T-cell (primary cell): ENCODE measurements around the gene STAB1. TPM values are rescaled to one million over a fixed set of nuclear protein-coding genes. Genes with fewer than 3 reads are reported as not detected.
"Not testable (repeated sequence)": the region's sequence is repeated elsewhere in the genome, so short reads cannot be mapped to it uniquely, and the experiment has no call there.

ENCODE experiments used
- ATAC-seq, 4 experiments: fragments of 200-7000 bp in 3 of 4; fragments of 150-1000 bp in 1 of 4; cut with Tn5 transposase; replicated peaks in 1 of 4; 1 replicate in 3 of 4; 2 replicates in 1 of 4; pipeline ENCODE4 v1.10.0; 2021; ENCODE audit warnings: moderate library complexity in 3 of 4, mild to moderate bottlenecking in 2 of 4, moderate number of reproducible peaks in 1 of 4
- CTCF ChIA-PET, 2 donors: fragments of 300-600 bp; sonication (Branson Sonifier 250); formaldehyde crosslinking; loops; one replicate each; lab custom pipeline; 2022; ENCODE audit warnings: antibody characterized with exemption in 2 of 2; lab: Charles Lee
- POLR2A ChIA-PET, 2 donors: fragments of 300-600 bp; sonication (Branson Sonifier 250); formaldehyde crosslinking; loops; one replicate each; lab custom pipeline; 2022; ENCODE audit warnings: antibody characterized with exemption in 2 of 2; lab: Charles Lee
- DNase-seq, 35 experiments: peaks; one replicate each; pipeline versions ENCODE4 v3.0.0 to v3.0.0-alpha.2; 2013 to 2023
- H3K27ac ChIP-seq: one replicate; pipeline ENCODE4 v1.5.1; 2013; ENCODE audit warnings: low read length
- H3K27me3 ChIP-seq, 2 experiments: replicated peaks in 1 of 2; 1 replicate in 1 of 2; 2 replicates in 1 of 2; pipeline versions ENCODE4 v1.6.1 to v1.7.0; 2013; ENCODE audit warnings: low read length in 1 of 2, mixed read lengths in 1 of 2; ENCODE audit not compliant: control insufficient read depth in 2 of 2, insufficient read depth in 2 of 2; ENCODE audit errors: extremely low read depth in 1 of 2
- H3K36me3 ChIP-seq, 2 donors: 1 replicate in 1 of 2; 2 replicates in 1 of 2; pipeline versions ENCODE4 v1.6.1 to v1.7.0; 2013; ENCODE audit warnings: low read length in 1 of 2; ENCODE audit not compliant: control insufficient read depth in 2 of 2, insufficient read depth in 1 of 2; ENCODE audit errors: extremely low read depth in 1 of 2
- H3K4me1 ChIP-seq, 2 experiments: 1 replicate in 1 of 2; 2 replicates in 1 of 2; pipeline versions ENCODE4 v1.6.1 to v1.7.0; 2013; ENCODE audit warnings: low read length in 2 of 2, mixed read lengths in 1 of 2; ENCODE audit not compliant: insufficient read depth in 2 of 2, control insufficient read depth in 1 of 2; ENCODE audit errors: extremely low read depth in 1 of 2
- H3K4me3 ChIP-seq, 2 donors: 1 replicate in 1 of 2; 2 replicates in 1 of 2; pipeline versions ENCODE4 v1.5.1 to v1.7.0; 2013; ENCODE audit warnings: mild to moderate bottlenecking in 2 of 2, low read length in 1 of 2, moderate library complexity in 1 of 2; ENCODE audit not compliant: control insufficient read depth in 1 of 2; ENCODE audit errors: extremely low read depth in 1 of 2
- H3K9me3 ChIP-seq: 2 replicates; pipeline ENCODE4 v1.7.0; 2013
- H3K27ac Mint-ChIP-seq, 2 donors: one replicate each; pipeline ENCODE4 v1.8.0; 2020 to 2021; ENCODE audit warnings: mild to moderate bottlenecking in 2 of 2, mixed read lengths in 2 of 2
- H3K27me3 Mint-ChIP-seq, 2 donors: one replicate each; pipeline ENCODE4 v1.8.0; 2021 to 2022; ENCODE audit warnings: mixed read lengths in 2 of 2
- H3K36me3 Mint-ChIP-seq: one replicate; pipeline ENCODE4 v1.8.0; 2021; ENCODE audit warnings: mixed read lengths
- H3K4me1 Mint-ChIP-seq, 3 donors: one replicate each; pipeline ENCODE4 v1.8.0; 2020 to 2022; ENCODE audit warnings: mixed read lengths in 3 of 3, mild to moderate bottlenecking in 1 of 3
- H3K4me3 Mint-ChIP-seq, 3 donors: one replicate each; pipeline ENCODE4 v1.8.0; 2020 to 2022; ENCODE audit warnings: mild to moderate bottlenecking in 3 of 3, mixed read lengths in 3 of 3, moderate library complexity in 3 of 3
- H3K9me3 Mint-ChIP-seq, 3 donors: one replicate each; pipeline ENCODE4 v1.8.0; 2020 to 2022; ENCODE audit warnings: mixed read lengths in 3 of 3
- WGBS: methylation state at CpG from one replicate; pipeline ENCODE4 v1.1.5; 2013; ENCODE audit warnings: missing lambda C conversion rate; ENCODE audit not compliant: insufficient coverage; 5-methylcytosine and 5-hydroxymethylcytosine counted together
- total RNA-seq, 35 experiments: library from RNA in 6 of 35; stranded (reverse) in 6 of 35; fragments of 120-200 nt in 1 of 35; gene quantifications; one replicate each; pipeline versions ENCODE4 v1.2.1 to v1.2.4 and lab custom pipeline; 2013 to 2026

Gene STAB1
- total RNA-seq, 5 donors from 2014 or later (not counting 1 experiment from before 2014, with no cell fraction given), result 0.38 to 2.2 (median 1.7) TPM

DNA sequence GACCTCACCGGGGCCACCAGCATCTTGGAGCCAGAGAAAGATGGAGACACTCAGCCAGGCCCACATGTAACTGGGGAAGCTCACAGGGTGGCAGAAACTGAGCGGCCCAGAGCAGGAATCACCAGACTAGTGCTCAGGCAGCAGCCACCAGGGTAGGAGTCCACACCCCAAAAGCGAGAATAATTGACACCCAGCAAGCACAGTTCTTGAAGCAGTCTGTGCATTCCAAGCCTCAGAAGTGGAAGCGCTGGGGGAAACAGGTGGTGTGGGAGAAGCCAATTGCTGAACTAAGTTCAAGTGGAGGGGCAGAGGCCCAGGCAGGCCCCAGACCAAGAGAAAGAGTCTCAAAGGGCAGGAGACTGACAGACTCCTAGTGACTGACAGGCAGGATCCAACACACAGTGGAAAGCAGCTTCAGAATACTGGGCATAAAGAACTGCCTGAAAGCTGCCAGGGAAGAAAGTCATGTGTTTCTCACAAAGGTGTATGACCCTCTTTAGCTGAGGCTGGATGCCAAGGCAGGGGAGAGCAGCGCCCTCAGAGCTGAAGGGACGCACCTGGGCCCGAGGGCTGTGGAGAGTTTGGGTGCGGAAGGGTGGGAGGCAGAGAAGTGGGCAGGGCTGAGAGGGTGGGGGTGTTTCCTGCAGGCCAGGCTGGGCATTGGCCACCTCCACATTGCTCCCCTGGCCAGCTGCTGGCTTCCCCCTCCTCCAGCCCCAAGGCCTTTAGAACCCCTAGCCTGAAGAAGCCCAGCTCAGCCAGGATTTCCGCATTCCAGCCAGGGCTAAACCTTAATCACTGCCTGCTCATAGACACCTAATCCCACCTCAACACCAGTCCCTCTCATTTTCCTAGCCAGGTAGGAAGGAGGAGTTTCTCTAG is 30.8 kb downstream of the STAB1 start:
- no peaks in the 10 kb centered on the region for H3K9me3 ChIP-seq
- H3K4me1 Mint-ChIP-seq, result no peaks in the 10 kb centered on the region
- H3K9me3 Mint-ChIP-seq, result no peaks in the 10 kb centered on the region
- H3K36me3 ChIP-seq, result no peaks in the 10 kb centered on the region
- no peaks in the 10 kb centered on the region for H3K27me3 Mint-ChIP-seq
- CTCF ChIA-PET, result no interaction called here
- 80% methylated on average over 5 of the region's 9 CpGs for WGBS
- H3K27ac ChIP-seq, result no peak overlapping the region
- ATAC-seq (no peak), DNase-seq (no peak)
- POLR2A ChIA-PET, result no interaction called here
- H3K4me3 ChIP-seq, result no peak overlapping the region
- H3K27ac Mint-ChIP-seq, result no peak overlapping the region
- H3K4me1 ChIP-seq, result no peaks in the 10 kb centered on the region
- no peak overlapping the region for H3K4me3 Mint-ChIP-seq
- peaks cover 0 to 3% of the 10 kb centered on the region in 2 experiments for H3K27me3 ChIP-seq
- no peaks in the 10 kb centered on the region for H3K36me3 Mint-ChIP-seq

DNA sequence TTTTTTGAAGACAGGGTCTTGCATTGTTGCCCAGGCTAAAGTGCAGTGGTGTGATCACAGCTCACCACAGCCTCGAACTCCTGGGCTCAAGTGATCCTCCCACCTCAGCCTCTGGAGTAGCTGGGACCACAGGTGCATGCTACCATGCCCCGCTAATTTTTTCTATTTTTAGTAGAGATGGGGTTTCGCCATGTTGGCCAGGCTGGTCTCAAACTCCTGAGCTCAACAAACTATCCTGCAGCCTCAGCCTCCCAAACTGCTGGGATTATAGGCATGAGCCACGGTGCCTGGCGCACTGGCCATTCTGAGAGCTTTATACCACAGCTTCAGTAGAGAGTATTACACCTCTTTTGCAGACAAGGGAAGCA is 31.5 kb downstream of the STAB1 start:
- H3K36me3 Mint-ChIP-seq, POLR2A ChIA-PET: not testable (repeated sequence)

DNA sequence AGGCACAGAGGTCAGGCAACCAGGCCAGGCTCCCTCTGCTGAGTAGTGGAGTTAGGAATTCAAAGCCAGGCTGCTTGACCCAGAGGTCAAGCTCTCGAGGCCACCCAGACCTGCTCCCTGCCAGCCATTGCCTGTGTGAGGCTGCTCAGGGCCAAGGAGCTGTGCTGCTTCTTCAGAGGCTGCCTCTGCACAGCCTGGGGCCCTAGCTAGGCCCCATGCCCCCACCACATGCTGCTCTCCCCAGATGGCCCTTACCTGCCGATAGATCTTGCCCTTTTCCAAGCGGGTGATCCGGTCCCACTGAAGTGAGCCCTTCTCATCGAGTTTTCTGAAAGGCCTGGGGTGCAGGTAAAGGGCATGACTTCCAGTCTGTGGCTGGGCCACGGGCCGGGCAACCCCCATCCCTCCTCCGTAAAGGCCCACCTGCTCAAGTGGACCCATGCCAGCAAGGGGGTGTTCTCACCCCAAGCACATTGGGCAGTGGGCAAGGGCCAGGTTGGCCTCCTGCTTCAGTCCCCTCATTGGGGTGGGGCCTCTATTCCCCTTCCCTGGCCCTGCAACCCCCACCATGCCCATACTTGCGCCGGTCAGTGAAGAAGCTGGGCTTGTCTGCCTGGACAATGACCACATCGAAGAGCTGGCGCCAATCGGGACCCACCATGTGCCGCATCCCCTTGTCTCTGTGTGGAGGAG is 32.0 kb downstream of the STAB1 start:
- DNase-seq (peak in 1 of 35 experiments; percentile 2), ATAC-seq (no peak)
- Histone ChIP-seq H3K36me3 (no peaks in the 10 kb centered on the region), H3K9me3 (no peaks in the 10 kb centered on the region), H3K27me3 (peaks cover 0 to 8% of the 10 kb centered on the region in 2 experiments), H3K27ac (no peak overlapping the region), H3K4me1 (peaks cover 0 to 4% of the 10 kb centered on the region in 2 experiments), H3K4me3 (no peak overlapping the region)
- H3K27me3 Mint-ChIP-seq, result no peaks in the 10 kb centered on the region
- ChIA-PET POLR2A (no interaction called here), CTCF (interaction anchor here in 1 of 2 donors (1.0 kb wide), 1 partner anchor 9 kb away, joined by 3 read pairs; the partner anchor contains the start of gene UQCC5)
- no peak overlapping the region for H3K27ac Mint-ChIP-seq
- WGBS, result 89% methylated on average over 13 of the region's 14 CpGs
- no peaks in the 10 kb centered on the region for H3K36me3 Mint-ChIP-seq
- no peak overlapping the region for H3K4me3 Mint-ChIP-seq
- no peaks in the 10 kb centered on the region for H3K9me3 Mint-ChIP-seq
- H3K4me1 Mint-ChIP-seq, result peaks cover 0 to under 1% (median 0%) of the 10 kb centered on the region in 3 donors

More for the DNA sequence above, 31.5 kb downstream of the STAB1 start:
- not testable (repeated sequence) for H3K9me3 Mint-ChIP-seq, H3K27me3 Mint-ChIP-seq, H3K36me3 ChIP-seq, H3K4me1 Mint-ChIP-seq, DNase-seq, H3K27me3 ChIP-seq, H3K27ac ChIP-seq, H3K4me3 ChIP-seq, H3K4me3 Mint-ChIP-seq, H3K27ac Mint-ChIP-seq, H3K9me3 ChIP-seq, H3K4me1 ChIP-seq, ATAC-seq
- 92% methylated on average over 2 of the region's 5 CpGs for WGBS
- CTCF ChIA-PET, result interaction anchor here in 1 of 2 donors (1.0 kb wide), 1 partner anchor 10 kb away, joined by 3 read pairs; the partner anchor contains the start of gene UQCC5

DNA sequence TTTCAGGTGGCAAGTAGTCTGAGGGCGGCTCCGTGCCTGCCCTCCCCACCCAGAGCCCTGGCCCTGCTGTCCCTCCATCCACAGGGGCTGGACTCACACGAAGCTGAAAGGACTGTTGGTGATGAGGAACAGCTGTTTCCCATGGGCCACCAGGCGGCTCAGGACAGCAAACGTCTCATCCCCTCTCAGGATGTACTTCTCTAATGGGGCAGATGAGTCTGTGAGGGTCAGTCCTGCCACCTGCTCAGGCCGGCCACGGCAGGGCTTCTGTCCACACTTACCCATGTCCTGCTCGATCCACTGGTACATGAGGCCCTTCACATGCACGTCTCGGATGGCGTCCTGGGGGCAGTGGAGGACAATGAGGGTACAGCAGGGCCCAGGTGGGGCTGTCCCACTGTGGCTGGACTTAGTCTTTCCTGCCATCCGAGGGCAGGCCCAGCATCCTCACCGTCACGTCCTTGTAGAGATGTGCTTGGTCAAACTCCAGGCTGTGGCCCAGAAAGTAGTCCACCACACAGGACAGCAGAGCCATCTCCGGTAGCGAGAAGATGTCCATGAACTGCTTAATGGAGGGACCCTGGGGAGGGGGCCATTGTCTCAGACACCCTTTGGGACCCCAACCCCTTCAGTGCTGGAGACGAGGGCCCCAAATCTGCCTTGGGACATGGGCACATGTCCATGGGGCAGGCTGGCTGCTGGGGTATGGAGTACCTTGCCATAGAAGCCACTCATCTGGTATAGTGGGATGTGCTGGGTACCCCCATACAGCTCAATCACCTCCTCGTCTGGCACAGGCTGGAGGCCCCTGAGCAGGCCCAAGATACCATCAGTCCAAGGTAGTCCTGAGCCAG is 32.8 kb downstream of the STAB1 start:
- H3K9me3 Mint-ChIP-seq, result no peaks in the 10 kb centered on the region
- H3K36me3 Mint-ChIP-seq, result no peaks in the 10 kb centered on the region
- ChIA-PET CTCF (interaction anchor here in 1 of 2 donors (1.0 kb wide), 1 partner anchor 8 kb away, joined by 3 read pairs; the partner anchor contains the start of gene UQCC5), POLR2A (no interaction called here)
- H3K27me3 Mint-ChIP-seq, result no peaks in the 10 kb centered on the region
- no peak overlapping the region for H3K4me3 Mint-ChIP-seq
- Histone ChIP-seq H3K9me3 (no peaks in the 10 kb centered on the region), H3K36me3 (no peaks in the 10 kb centered on the region), H3K4me3 (no peak overlapping the region), H3K27ac (no peak overlapping the region), H3K27me3 (peaks cover 0 to 16% of the 10 kb centered on the region in 2 experiments), H3K4me1 (peaks cover 0 to 12% of the 10 kb centered on the region in 2 experiments)
- no peak for ATAC-seq
- DNase-seq, result no peak
- 95% methylated on average over 8 of the region's 18 CpGs for WGBS
- peaks cover 4 to 5% (median 5%) of the 10 kb centered on the region in 3 donors for H3K4me1 Mint-ChIP-seq
- no peak overlapping the region for H3K27ac Mint-ChIP-seq

DNA sequence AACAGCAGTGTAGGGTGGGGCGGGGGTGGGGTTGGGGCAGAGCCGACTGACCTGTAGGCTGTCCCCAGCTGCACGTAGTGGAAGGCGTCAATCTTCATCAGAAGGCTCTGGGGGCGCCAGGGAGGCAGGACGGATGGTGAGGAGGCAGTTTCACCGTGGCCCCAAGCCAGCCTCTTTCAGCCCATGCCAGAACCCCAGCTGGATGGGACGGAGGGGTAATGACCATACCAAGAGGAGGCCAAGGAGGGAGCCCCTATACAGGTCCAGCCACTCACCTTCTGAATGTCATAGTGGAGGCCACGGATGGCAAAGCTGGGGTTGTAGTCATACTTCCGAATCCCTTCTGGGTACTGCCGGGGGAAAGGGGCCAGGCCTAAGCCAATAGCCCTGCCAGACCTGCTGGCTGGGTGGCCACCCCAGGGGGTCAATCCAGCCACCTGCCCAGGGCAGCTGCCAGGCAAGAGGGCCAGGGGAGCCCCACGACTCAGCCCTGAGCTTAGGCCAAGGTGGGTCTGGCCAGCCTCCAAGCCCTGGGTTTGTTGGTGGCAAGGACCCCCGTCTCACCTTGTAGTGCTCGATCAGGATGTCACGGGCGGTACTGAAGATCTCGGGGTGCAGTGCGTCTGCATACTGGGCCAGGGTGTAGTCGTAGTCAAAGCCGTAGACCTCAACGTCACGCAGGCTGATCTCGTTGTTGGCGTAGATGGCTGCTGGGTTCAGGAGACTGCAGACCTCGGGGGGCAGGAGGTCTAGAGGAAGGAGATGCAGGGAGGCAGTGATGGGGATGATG is 33.6 kb downstream of the STAB1 start:
- no peaks in the 10 kb centered on the region for H3K9me3 Mint-ChIP-seq
- ChIA-PET POLR2A (no interaction called here), CTCF (no interaction called here)
- Histone ChIP-seq H3K27me3 (peaks cover 0 to 19% of the 10 kb centered on the region in 2 experiments), H3K4me1 (peaks cover 0 to 16% of the 10 kb centered on the region in 2 experiments), H3K9me3 (no peaks in the 10 kb centered on the region), H3K36me3 (no peaks in the 10 kb centered on the region), H3K4me3 (no peak overlapping the region), H3K27ac (no peak overlapping the region)
- ATAC-seq (no peak), DNase-seq (peak in 2 of 35 experiments; percentile 2 to 16)
- H3K27me3 Mint-ChIP-seq, result no peaks in the 10 kb centered on the region
- H3K36me3 Mint-ChIP-seq, result no peaks in the 10 kb centered on the region
- H3K4me1 Mint-ChIP-seq, result peaks cover 4 to 5% (median 5%) of the 10 kb centered on the region in 3 donors
- no peak overlapping the region for H3K4me3 Mint-ChIP-seq
- no peak overlapping the region for H3K27ac Mint-ChIP-seq
- WGBS, result 95% methylated on average over 24 of the region's 25 CpGs
